Pancreas (tissue), 10 donors: ENCODE measurements around the gene TSR1. TPM values are rescaled to one million over a fixed set of nuclear protein-coding genes. Genes with fewer than 3 reads are reported as not detected.
A peak's percentile ranks its signal among the peaks of the same experiment; 100 is the strongest.
"Not testable (repeated sequence)": the region's sequence is repeated elsewhere in the genome, so short reads cannot be mapped to it uniquely, and the experiment has no call there.

Source experiments
- ATAC-seq, 4 donors: fragments of 200-7000 bp; cut with Tn5 transposase; one replicate each; pipeline versions ENCODE4 v1.8.0 to v1.9.1; 2020; ENCODE audit warnings: mild to moderate bottlenecking in 4 of 4, moderate library complexity in 4 of 4
- DNase-seq, 6 donors: peaks; one replicate each; pipeline ENCODE4 v3.0.0-alpha.2; 2020
- FAIRE-seq: peaks from 2 replicates; lab custom pipeline; 2012; peaks lifted over from hg19 to GRCh38; lab: Jason Lieb, UNC
- H3K27ac ChIP-seq, 4 donors: fragments of 200-600 bp; sonication (generic); 1 replicate in 3 of 4; 2 replicates in 1 of 4; pipeline versions ENCODE4 v1.5.0 to v1.8.0; 2020
- H3K27me3 ChIP-seq, 4 donors: fragments of 200-600 bp; one replicate each; pipeline ENCODE4 v1.8.0; 2021
- H3K36me3 ChIP-seq, 3 donors: fragments of 200-600 bp; sonication (generic) in 1 of 3; one replicate each; pipeline versions ENCODE4 v1.5.0 to v1.8.0; 2020 to 2021
- H3K4me1 ChIP-seq, 3 donors: fragments of 200-600 bp; one replicate each; pipeline ENCODE4 v1.8.0; 2021
- H3K4me3 ChIP-seq, 4 donors: fragments of 200-600 bp; sonication (generic) in 2 of 4; one replicate each; pipeline versions ENCODE4 v1.5.0 to v1.8.0; 2020 to 2021
- H3K9me3 ChIP-seq, 4 donors: fragments of 200-600 bp; one replicate each; pipeline ENCODE4 v1.8.0; 2021
- WGBS, 2 donors: extraction: QIAGEN DNeasy Blood & Tissue Kit; methylation state at CpG; one replicate each; pipeline ENCODE4 v1.1.7; 2013; 5-methylcytosine and 5-hydroxymethylcytosine counted together
- intact Hi-C, 3 donors: fragments of 100-400 bp; cut with DNase I; formaldehyde crosslinking; loops; one replicate each; pipeline versions ENCODE4 v1.11.1 to v1.14.2; 2022
- polyA plus RNA-seq, 2 donors: library from polyadenylated mRNA; stranded (reverse); fragments of 200-250 nt; gene quantifications; one replicate each; pipeline ENCODE4 v1.2.3, GENCODE V29; 2013
- total RNA-seq, 6 donors: library from RNA; stranded (reverse); fragmentation: NEBNext Ultra II Directional in 4 of 6; extraction: Animal tissue kit (Norgen Biotek cat#: 25700) in 4 of 6; gene quantifications; one replicate each; pipeline versions ENCODE4 v1.2.1 to v1.2.4, GENCODE V29; 2021 to 2023
- TF ChIP-seq, protein P1 (sequence below), 4 donors: fragments of 200-600 bp; sonication (generic) in 3 of 4; IDR thresholded peaks; one replicate each; pipeline versions ENCODE4 v1.5.0 to v1.8.0; 2021; ENCODE audit warnings: antibody characterized with exemption in 4 of 4
- donor health status: healthy with polysubstance abuse.
- donor health status: DM: no; HTN: no; CAD: no; lungs with moderate emphysema.
- donor health status: DM: no; HTN: no; CAD: no.
- donor health status: control.
- donor health status: control.
- donor health status: Bipolar disorder and iron deficiency.
- donor health status: DM: yes; HTN: yes; CAD: no.
- donor health status: DM: no; HTN: no; CAD: no.
- donor health status: DM: no; HTN: no; CAD: no.
- donor health status: DM: yes; HTN: yes; CAD: no.

The TSR1 gene
- total and polyA plus RNA-seq, 8 donors: 8.3 to 17.3 (median 12.2) TPM

DNA sequence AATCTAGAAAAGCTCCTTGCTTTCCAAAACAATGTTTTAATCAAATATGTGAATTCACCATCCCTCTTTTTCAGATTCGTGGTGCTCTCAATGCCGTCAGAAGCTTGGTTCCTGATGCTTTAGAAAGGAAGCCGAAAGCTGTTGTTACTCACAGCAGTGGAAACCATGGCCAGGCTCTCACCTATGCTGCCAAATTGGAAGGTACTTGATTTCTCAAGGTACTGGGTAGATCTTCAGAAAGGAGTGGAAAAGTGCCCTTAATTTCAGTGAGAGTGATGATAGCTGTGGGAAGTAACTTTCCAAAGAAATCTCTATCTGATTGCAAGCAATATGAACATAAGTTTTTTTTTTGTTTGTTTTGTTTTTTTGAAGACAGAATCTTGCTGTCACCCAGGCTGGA, 18.5 kb downstream of the TSR1 start:
- WGBS, 2 donors: 89% methylated on average over 3 of the region's 3 CpGs
- Histone ChIP-seq H3K36me3 (peaks cover 0 to 8% (median under 1%) of the 10 kb centered on the region in 3 donors), H3K27me3 (no peaks in the 10 kb centered on the region), H3K9me3 (no peaks in the 10 kb centered on the region), H3K4me3 (no peak overlapping the region), H3K27ac (no peak overlapping the region), H3K4me1 (no peaks in the 10 kb centered on the region)
- no peak for DNase-seq
- ATAC-seq: no peak
- intact Hi-C loops: no loop called here
- TF ChIP-seq, protein P1, sequence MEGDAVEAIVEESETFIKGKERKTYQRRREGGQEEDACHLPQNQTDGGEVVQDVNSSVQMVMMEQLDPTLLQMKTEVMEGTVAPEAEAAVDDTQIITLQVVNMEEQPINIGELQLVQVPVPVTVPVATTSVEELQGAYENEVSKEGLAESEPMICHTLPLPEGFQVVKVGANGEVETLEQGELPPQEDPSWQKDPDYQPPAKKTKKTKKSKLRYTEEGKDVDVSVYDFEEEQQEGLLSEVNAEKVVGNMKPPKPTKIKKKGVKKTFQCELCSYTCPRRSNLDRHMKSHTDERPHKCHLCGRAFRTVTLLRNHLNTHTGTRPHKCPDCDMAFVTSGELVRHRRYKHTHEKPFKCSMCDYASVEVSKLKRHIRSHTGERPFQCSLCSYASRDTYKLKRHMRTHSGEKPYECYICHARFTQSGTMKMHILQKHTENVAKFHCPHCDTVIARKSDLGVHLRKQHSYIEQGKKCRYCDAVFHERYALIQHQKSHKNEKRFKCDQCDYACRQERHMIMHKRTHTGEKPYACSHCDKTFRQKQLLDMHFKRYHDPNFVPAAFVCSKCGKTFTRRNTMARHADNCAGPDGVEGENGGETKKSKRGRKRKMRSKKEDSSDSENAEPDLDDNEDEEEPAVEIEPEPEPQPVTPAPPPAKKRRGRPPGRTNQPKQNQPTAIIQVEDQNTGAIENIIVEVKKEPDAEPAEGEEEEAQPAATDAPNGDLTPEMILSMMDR (IDR thresholded peaks at IDR 0.05): no peak
- no peak for FAIRE-seq

DNA sequence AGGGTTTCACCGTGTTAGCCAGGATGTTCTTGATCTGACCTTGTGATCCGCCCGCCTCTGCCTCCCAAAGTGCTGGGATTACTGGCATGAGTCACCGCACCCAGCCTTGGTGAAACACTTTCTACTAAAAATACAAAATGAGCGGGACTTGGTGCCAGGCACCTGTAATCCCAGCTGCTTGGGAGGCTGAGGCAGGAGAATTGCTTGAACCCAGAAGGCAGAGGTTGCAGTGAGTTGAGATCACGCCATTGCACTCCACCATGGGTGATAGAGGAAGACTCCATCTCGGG, 19.4 kb downstream of the TSR1 start:
- H3K4me1 ChIP-seq, H3K36me3 ChIP-seq, FAIRE-seq, H3K4me3 ChIP-seq, ATAC-seq, H3K27me3 ChIP-seq, H3K9me3 ChIP-seq, DNase-seq, intact Hi-C loops, H3K27ac ChIP-seq: not testable (repeated sequence)
- WGBS, 2 donors: 81 to 87% methylated on average over 6 to 7 of the region's 7 CpGs

DNA sequence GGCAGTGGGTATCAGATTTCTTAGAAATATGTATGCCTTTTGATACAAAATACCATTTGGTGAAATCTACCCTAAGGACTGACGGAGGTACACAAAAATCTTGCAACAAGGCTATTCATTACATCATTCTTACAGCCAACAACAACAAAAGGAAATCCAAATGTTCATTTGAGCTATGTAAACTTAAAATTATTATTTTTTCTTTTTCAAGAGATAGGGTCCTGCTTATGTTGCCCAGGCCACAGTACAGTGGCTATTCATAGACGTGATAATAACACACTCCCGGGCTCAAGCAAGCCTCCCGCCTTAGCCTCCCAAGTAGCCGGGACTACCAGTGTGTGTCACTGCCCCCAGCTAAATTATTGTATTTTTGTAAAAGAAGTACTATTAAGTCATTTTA, 23.5 kb downstream of the TSR1 start:
- FAIRE-seq: no peak
- Histone ChIP-seq H3K27me3 (no peaks in the 10 kb centered on the region), H3K9me3 (no peaks in the 10 kb centered on the region), H3K27ac (no peak overlapping the region), H3K36me3 (no peaks in the 10 kb centered on the region), H3K4me1 (peaks cover 5 to 12% (median 8%) of the 10 kb centered on the region in 3 donors), H3K4me3 (no peak overlapping the region)
- WGBS, 2 donors: 96% methylated on average over 5 of the region's 5 CpGs
- no peak for ATAC-seq
- intact Hi-C loops: no loop called here
- DNase-seq: no peak
- TF ChIP-seq, protein P1 (IDR thresholded peaks at IDR 0.05): no peak

DNA sequence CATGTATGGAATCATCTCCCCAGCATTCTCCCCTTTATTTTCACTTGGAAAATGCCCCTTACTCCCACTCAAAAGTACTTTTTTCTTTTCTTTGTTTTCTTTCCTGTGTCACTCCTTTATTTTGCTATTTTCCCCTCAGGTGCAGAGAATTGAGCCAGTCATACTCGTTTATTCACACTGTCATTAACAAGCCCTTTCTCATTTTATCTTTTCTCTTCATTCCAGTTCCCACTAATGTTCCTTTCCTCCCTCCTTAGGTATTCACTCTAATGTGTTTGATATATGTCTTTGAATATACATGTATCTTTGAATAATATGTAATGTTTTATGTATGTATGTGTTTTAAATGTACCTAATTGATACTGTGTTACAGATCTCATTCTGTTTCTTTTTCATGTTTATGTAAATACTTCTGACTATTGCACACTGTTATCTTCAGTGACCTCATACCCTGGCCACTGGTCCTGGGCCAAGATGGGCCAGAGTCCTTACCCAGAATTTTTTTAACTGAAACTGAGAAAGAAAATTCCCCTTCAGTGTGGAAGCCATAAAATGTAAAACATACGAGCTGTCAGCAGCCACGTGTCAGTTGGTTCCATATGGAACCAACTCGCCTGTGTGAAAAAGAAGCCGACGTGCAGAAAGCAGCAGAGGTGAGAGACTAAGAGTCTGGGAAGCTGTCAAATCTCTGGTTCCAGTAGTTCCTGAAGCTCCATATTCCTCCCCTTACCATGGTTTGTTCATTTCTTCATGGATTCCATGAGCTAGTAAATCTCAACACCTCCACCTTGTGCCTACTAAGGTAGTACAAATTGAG, 26.7 kb downstream of the TSR1 start:
- FAIRE-seq: no peak
- Histone ChIP-seq H3K27me3 (no peaks in the 10 kb centered on the region), H3K27ac (peak overlapping the region in 3 of 4 donors; percentile 30 to 65 (median 53)), H3K4me3 (no peak overlapping the region), H3K4me1 (peaks cover 5 to 12% (median 8%) of the 10 kb centered on the region in 3 donors), H3K36me3 (no peaks in the 10 kb centered on the region), H3K9me3 (no peaks in the 10 kb centered on the region)
- DNase-seq: peak in 4 of 6 donors; percentile 45 to 76 (median 65)
- intact Hi-C loops: no loop called here
- peak; percentile 87 to 91 (median 90) for ATAC-seq
- 22 to 32% methylated on average over 6 of the region's 6 CpGs for WGBS, 2 donors
- TF ChIP-seq, protein P1 (IDR thresholded peaks at IDR 0.05): no peak

DNA sequence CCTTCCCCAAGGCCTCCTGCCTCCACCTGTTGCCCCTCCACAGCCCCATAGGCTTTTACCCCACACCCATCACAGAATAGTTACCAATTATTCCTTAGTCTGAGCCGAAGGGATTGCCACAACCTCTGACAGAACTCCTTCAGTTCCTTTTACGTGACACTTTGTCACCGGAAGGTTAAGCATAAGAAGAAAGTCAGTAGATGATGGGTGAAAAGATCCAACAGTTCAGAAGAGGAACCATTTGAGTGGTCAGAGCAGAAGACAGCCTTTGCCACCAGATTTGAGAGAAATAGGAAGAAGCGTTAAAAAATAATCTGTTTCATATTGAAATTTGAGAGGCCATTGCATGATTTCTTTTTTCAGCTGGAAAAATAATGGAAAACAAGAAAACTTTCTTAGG, 31.3 kb downstream of the TSR1 start:
- intact Hi-C loops: no loop called here
- WGBS, 2 donors: 91 to 96% methylated on average over 4 of the region's 4 CpGs
- Histone ChIP-seq H3K36me3 (no peaks in the 10 kb centered on the region), H3K27ac (no peak overlapping the region), H3K4me1 (peaks cover 8 to 19% (median 8%) of the 10 kb centered on the region in 3 donors), H3K9me3 (no peaks in the 10 kb centered on the region), H3K4me3 (no peak overlapping the region), H3K27me3 (no peaks in the 10 kb centered on the region)
- TF ChIP-seq, protein P1 (IDR thresholded peaks at IDR 0.05): no peak
- no peak for DNase-seq
- no peak for FAIRE-seq
- ATAC-seq: no peak
